Epithelial cell of esophagus (primary cell): Measurements from ENCODE around the gene RFT1.
"Not testable (repeated sequence)": the region's sequence is repeated elsewhere in the genome, so short reads cannot be mapped to it uniquely, and the experiment has no call there.

ENCODE experiments used
- DNase-seq: peaks from one replicate; pipeline ENCODE4 v3.0.0; 2010; ENCODE audit warnings: low read depth
- H3K4me3 ChIP-seq: 2 replicates; pipeline ENCODE4 v1.5.1; 2011; ENCODE audit warnings: mild to moderate bottlenecking, low read length, control low read depth
- TF ChIP-seq, protein P1 (sequence below): IDR thresholded peaks from 2 replicates; pipeline ENCODE4 v1.5.1; 2011; ENCODE audit warnings: low read depth, mild to moderate bottlenecking, low read length, control low read depth, inconsistent platforms; ENCODE audit not compliant: insufficient read depth; ENCODE audit errors: missing control alignments

The RFT1 gene

DNA sequence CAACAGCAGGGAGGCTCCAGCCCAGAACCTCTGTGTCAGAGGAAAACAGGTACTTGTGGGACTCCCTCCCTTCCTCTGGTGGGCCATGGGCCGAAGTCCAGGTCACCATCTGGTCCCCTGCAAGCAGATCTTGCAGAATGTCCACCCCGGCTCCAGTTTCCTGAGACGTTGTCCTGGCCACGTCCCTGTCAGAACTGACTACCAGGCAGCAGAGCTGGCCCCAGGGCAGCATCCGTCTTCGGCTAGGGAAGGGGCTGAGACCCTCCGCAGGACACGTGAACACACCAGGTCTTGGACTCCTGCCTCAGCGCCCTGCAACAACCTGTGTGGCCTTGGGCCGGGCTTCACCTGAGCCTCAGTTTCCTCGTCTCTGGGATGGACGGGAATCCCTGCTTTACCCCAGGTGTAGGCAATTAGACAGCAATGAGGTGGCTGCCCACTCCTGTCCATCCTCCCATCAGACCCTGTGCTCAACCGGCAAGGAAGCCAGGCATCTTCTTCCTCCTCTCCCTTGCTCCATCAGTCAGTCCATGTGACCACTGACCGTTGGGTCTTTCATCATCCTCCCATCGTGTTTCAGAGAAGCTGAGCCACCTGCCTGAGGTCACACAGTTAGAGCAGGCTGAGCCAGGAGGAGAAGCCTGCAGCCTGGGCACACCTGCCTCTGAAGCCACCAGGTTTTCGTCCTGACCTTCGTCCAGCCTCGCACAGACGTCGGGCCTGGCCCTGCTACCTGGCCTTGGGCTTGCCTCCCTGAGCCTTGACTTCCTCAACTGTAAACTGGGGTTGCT is 21.8 kb upstream of the RFT1 start:
- H3K4me3 ChIP-seq: no peak overlapping the region
- TF ChIP-seq, protein P1, sequence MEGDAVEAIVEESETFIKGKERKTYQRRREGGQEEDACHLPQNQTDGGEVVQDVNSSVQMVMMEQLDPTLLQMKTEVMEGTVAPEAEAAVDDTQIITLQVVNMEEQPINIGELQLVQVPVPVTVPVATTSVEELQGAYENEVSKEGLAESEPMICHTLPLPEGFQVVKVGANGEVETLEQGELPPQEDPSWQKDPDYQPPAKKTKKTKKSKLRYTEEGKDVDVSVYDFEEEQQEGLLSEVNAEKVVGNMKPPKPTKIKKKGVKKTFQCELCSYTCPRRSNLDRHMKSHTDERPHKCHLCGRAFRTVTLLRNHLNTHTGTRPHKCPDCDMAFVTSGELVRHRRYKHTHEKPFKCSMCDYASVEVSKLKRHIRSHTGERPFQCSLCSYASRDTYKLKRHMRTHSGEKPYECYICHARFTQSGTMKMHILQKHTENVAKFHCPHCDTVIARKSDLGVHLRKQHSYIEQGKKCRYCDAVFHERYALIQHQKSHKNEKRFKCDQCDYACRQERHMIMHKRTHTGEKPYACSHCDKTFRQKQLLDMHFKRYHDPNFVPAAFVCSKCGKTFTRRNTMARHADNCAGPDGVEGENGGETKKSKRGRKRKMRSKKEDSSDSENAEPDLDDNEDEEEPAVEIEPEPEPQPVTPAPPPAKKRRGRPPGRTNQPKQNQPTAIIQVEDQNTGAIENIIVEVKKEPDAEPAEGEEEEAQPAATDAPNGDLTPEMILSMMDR: no peak
- DNase-seq: no peak

DNA sequence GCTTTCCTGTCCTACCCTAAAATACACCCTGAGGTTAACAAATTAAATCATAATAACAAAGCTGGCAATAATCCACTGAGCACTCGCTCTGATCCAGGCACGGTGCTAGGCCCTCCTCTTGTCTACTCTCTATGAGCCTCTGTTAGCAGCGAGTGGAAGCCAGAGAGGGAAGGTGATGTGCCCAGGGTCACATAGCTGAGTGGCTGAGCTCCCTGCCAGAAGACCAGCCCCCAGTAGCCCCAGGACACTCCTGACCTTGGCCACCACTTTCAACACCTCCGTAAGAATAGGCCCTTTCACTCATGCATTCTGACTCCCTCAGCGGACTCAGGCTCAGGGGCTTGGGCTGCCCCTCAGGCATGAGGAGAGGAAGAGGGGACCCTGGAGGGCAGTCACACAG is 21.2 kb upstream of the RFT1 start:
- no peak for DNase-seq
- TF ChIP-seq, protein P1: no peak
- H3K4me3 ChIP-seq: no peak overlapping the region

DNA sequence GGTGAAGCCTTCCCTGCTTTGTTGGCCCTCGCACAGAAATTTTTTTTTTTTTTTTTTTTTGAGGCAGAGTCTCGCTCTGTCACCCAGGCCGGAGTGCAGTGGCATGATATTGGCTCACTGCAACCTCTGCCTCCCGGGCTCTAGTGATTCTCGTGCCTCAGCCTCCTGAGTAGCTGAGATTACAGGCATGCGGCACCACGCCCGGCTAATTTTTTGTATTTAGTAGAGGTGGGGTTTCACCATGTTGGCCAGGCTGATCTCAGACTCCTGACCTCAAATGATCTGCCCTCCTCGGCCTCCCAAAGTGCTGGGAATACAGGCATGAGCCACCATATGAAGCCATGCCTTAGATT is 20.8 kb upstream of the RFT1 start:
- H3K4me3 ChIP-seq, DNase-seq: not testable (repeated sequence)

DNA sequence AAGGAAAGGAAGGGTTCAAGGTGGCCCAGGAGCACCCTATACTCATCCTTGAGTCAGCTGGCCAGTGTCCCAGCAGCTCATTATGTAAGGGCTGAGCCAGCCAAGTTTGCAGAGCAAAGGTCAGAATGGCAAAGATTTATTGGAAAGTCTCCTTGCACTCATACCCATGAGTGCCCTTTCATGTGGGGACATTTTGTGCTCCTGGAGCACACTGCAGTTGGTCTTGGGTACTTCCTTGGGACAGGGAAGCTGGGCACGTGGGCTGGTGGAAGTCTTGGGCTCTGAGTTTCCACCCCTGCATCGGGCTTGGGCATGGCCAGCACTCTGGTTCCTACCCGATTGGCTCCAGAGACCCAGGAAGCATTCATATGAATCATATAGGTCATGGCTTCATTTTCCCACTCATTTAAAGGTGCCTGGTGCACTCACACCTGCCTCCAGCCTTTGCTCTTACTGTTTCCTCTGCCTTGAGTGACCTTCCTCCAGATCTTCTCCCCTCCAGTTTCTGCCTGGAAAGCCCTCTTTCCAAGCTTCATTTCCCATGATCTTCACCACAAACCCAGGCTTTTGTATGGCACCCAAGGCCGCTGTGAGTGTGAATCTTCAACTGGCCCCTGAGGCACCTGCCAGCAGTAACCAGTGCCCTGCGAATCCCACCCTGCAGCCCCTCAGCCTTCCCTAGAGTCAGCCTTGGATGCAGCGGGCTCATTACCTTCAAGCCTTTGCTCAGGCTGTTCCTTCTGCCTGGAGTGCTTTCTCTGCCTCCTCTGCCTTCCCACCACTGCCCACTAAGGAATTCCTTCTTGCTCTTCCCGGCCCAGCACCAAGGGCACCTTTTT is 20.2 kb upstream of the RFT1 start:
- peak; percentile 47 for DNase-seq
- H3K4me3 ChIP-seq: no peak overlapping the region
- TF ChIP-seq, protein P1: no peak

DNA sequence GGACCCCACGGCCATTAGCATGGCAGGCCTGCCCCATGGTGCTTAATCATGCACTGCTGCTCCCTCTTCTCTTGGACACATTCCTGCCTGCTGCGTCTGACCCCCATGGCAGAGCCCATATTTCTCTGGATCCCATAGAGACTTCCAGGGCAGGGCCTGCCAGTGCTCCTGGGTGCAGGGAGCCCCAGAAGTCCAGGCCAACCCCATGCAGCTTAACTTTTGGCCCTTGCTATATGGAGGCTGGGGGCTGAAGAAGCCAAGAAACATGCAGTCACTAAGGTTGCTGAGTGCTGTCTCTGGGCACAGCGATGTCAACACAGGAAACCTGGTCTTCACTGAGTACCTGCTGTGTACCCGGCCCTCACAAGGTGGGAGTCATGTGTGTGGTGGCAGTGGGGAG is 19.5 kb upstream of the RFT1 start:
- H3K4me3 ChIP-seq: no peak overlapping the region
- TF ChIP-seq, protein P1: no peak
- no peak for DNase-seq

DNA sequence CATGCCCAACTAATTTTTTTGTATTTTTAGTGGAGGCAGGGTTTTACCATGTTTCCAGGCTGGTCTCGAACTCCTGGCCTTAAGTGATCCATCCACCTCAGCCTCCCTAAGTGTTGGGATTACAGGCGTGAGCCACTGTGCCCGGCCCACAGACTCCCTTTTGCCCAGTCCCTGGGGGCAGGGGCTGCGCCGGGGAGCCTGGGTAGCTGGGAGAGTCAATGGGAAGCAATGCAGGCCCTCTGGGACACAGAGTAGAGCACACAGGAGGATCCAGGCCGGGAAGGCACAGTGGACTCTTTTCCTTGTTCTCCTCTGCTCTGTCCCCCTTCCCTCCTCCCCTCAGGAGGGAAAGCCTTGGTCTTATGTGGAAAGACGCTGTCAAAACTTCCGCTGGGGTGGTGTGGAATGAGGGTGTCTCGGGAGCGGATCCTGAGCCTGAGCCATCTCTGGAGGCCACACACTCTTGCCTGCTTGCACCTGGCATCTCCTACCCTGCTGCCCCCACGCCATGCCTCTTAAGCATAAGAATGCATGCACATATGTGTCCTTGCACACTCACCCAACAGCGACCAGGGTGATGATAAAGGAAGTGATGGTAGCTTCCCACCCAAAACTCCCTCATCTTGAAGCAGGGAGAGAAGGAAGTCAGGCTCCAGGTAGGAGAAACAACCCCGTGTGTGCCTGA is 18.9 kb upstream of the RFT1 start:
- H3K4me3 ChIP-seq: no peak overlapping the region
- TF ChIP-seq, protein P1: no peak
- DNase-seq: no peak

DNA sequence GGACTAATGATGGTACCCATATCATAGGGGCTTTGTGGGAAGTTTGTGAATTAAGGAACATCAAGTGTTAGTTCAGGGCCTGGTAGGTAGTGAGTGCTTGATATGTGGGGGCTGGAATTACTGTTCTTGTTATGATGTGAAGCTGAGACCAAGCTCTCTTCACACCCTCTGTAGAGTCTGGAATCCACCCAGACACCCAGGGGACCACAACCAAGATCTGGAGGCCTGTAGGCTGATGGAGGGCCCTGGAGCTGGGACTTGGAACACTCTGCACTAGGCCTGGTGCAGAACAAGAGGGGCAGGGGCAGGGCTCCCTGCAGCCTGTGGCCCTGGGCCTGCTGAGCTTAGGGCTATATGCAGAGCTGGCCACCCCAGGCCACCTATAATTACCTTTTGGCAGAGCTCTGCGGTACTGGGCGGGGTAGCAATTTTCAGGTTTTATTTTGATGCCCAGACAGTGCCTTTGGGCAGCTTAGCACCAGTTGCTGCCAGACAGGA is 17.7 kb upstream of the RFT1 start:
- no peak overlapping the region for H3K4me3 ChIP-seq
- TF ChIP-seq, protein P1: no peak
- no peak for DNase-seq
